ENCODE measurements around the gene AKR1D1. TPM values are rescaled to one million over a fixed set of nuclear protein-coding genes. Genes with fewer than 3 reads are reported as not detected.

The AKR1D1 gene
- total RNA-seq, 1 donor from 2014 or later, result not detected

DNA sequence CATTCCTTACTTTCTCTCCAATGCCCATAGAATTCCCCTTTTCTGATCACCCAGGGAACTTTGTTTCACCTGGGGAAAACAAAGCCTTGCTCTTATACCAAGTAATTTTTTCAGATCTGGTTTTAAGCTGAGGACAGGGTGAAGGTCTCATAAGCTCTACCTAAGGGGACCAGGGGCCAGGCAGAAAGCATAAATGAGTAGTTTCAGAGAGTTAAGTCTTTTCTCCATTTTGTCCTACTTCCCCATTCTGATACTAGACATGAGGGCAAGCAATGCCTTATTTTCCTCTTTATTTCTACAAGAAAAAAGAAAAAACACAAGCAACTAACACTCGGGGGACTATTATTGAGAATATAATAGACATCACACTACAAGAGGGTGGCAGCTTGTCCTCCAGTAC, 2.9 kb downstream of the AKR1D1 start:
- no peak overlapping the region for H3K27ac Mint-ChIP-seq (ENCODE audit: unreplicated experiment)
- no peaks in the 10 kb centered on the region for H3K27me3 Mint-ChIP-seq (ENCODE audit: unreplicated experiment)
- H3K9me3 Mint-ChIP-seq (ENCODE audit: unreplicated experiment), result no peaks in the 10 kb centered on the region
- H3K4me1 Mint-ChIP-seq (ENCODE audit: unreplicated experiment), result no peaks in the 10 kb centered on the region
- no peak overlapping the region for H3K4me3 Mint-ChIP-seq (ENCODE audit: unreplicated experiment)
- peaks cover 7% of the 10 kb centered on the region for H3K36me3 Mint-ChIP-seq (ENCODE audit: low read depth, unreplicated experiment)
- no peak for DNase-seq (ENCODE audit: low spot score)
- TF ChIP-seq CTCF (IDR thresholded peaks at IDR 0.05; ENCODE audit: unreplicated experiment), result no peak

DNA sequence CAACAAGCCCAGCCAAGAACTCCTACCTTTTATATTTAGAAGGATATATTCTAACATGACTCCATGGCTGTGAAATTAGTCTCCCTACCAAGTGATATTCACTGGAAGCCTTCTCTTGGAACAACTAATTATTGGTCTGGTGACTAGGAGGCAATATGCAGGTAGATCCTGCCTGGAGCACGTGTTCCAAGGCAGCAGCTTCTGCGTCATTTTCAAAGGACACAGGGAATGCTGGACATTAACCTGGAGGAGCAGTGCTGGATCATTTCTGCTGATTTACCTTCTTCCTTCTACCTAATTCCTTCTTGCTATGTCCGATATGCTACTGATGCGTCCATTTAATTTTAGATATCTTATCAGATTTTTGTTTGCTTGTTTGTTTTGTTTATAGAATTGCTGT, 5.6 kb downstream of the AKR1D1 start:
- DNase-seq (ENCODE audit: low spot score), result no peak
- H3K27ac Mint-ChIP-seq (ENCODE audit: unreplicated experiment), result no peak overlapping the region
- no peaks in the 10 kb centered on the region for H3K36me3 Mint-ChIP-seq (ENCODE audit: low read depth, unreplicated experiment)
- H3K4me1 Mint-ChIP-seq (ENCODE audit: unreplicated experiment), result no peaks in the 10 kb centered on the region
- no peaks in the 10 kb centered on the region for H3K27me3 Mint-ChIP-seq (ENCODE audit: unreplicated experiment)
- H3K9me3 Mint-ChIP-seq (ENCODE audit: unreplicated experiment), result no peaks in the 10 kb centered on the region
- no peak for TF ChIP-seq CTCF (IDR thresholded peaks at IDR 0.05; ENCODE audit: unreplicated experiment)
- no peak overlapping the region for H3K4me3 Mint-ChIP-seq (ENCODE audit: unreplicated experiment)

GRCh38 chr7:138083859-138084258, 7.6 kb downstream of the AKR1D1 start:
- Mint-ChIP-seq H3K9me3 (ENCODE audit: unreplicated experiment) (no peaks in the 10 kb centered on the region), H3K4me1 (ENCODE audit: unreplicated experiment) (no peaks in the 10 kb centered on the region), H3K27ac (ENCODE audit: unreplicated experiment) (no peak overlapping the region), H3K36me3 (ENCODE audit: low read depth, unreplicated experiment) (no peaks in the 10 kb centered on the region), H3K27me3 (ENCODE audit: unreplicated experiment) (no peaks in the 10 kb centered on the region), H3K4me3 (ENCODE audit: unreplicated experiment) (no peak overlapping the region)
- no peak for TF ChIP-seq CTCF (IDR thresholded peaks at IDR 0.05; ENCODE audit: unreplicated experiment)
- no peak for DNase-seq (ENCODE audit: low spot score)

DNA sequence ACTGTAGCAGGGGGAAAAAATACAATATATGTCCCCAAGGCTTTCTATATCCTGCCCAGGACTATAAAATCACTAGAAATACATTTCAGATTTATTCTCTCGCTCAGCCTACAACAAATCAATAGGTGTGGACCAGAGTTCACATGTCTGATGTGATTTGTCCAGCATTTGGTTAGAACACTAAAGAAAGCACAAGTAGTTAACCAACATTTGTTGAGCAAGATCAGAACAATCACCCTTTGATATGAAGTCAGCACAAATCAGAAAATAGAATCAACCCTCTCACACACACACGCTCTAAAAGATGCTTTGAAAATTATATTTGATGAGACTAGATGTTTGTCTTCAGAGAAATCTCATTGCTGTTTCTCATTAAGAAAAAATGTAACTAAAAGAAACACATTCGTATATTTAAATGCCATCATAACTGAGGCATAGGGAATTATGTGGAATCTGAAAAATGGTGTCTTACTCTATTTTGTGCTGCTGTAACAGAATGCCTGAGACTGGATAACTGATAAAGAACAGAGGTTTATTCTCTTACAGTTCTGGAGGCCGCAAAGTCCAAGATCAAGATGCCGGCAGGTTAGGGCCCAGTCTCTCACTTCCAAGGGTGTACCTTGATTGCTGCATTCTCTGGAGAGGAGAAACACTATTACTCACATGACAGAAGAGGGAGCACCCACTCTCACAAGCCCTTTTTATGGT, 10.5 kb downstream of the AKR1D1 start:
- TF ChIP-seq CTCF (IDR thresholded peaks at IDR 0.05; ENCODE audit: unreplicated experiment), result no peak
- Mint-ChIP-seq H3K4me1 (ENCODE audit: unreplicated experiment) (no peaks in the 10 kb centered on the region), H3K9me3 (ENCODE audit: unreplicated experiment) (no peaks in the 10 kb centered on the region), H3K4me3 (ENCODE audit: unreplicated experiment) (no peak overlapping the region), H3K27me3 (ENCODE audit: unreplicated experiment) (no peaks in the 10 kb centered on the region), H3K36me3 (ENCODE audit: low read depth, unreplicated experiment) (no peaks in the 10 kb centered on the region), H3K27ac (ENCODE audit: unreplicated experiment) (no peak overlapping the region)
- DNase-seq (ENCODE audit: low spot score), result no peak

- no peaks in the 10 kb centered on the region for H3K36me3 Mint-ChIP-seq (ENCODE audit: low read depth, unreplicated experiment)
- H3K27ac Mint-ChIP-seq (ENCODE audit: unreplicated experiment), result no peak overlapping the region
- H3K9me3 Mint-ChIP-seq (ENCODE audit: unreplicated experiment), result no peaks in the 10 kb centered on the region
- no peak overlapping the region for H3K4me3 Mint-ChIP-seq (ENCODE audit: unreplicated experiment)
- peaks cover 1% of the 10 kb centered on the region for H3K27me3 Mint-ChIP-seq (ENCODE audit: unreplicated experiment)
- no peaks in the 10 kb centered on the region for H3K4me1 Mint-ChIP-seq (ENCODE audit: unreplicated experiment)
- no peak for DNase-seq (ENCODE audit: low spot score)
- no peak for TF ChIP-seq CTCF (IDR thresholded peaks at IDR 0.05; ENCODE audit: unreplicated experiment)
Measured at GRCh38 chr7:138089080-138089901, 13.0 kb downstream of the AKR1D1 start.
